Lower leg skin (tissue), 4 donors: ENCODE results near the gene LGR5. TPM values are rescaled to one million over a fixed set of nuclear protein-coding genes. Genes with fewer than 3 reads are reported as not detected.

Experiments
- DNase-seq, 2 donors: peaks; one replicate each; pipeline ENCODE4 v3.0.0-alpha.2; 2019; ENCODE audit warnings: low spot score in 2 of 2
- H3K4me3 ChIP-seq: fragments of 200-600 bp; sonication (generic); 2 replicates; pipeline ENCODE4 v1.5.1; 2017; ENCODE audit warnings: mild to moderate bottlenecking, low read depth; ENCODE audit not compliant: poor library complexity, severe bottlenecking
- POLR2A ChIP-seq, 2 donors: fragments of 450-650 bp; IDR thresholded peaks; one replicate each; pipeline ENCODE4 v1.6.1; 2016 to 2017; ENCODE audit warnings: antibody characterized with exemption in 2 of 2, mild to moderate bottlenecking in 1 of 2, moderate library complexity in 1 of 2
- WGBS, 2 donors: methylation state at CpG; one replicate each; pipeline ENCODE4 v1.1.5; 2018; 5-methylcytosine and 5-hydroxymethylcytosine counted together
- intact Hi-C: fragments of 100-400 bp; cut with DNase I; formaldehyde crosslinking; loops from one replicate; pipeline ENCODE4 v1.15.0; 2023; ENCODE audit warnings: low total_unique reads
- total RNA-seq, 4 donors: library from RNA; depleted of rRNA; stranded (reverse); fragments of >200 nt; gene quantifications; one replicate each; pipeline ENCODE4 v1.1.0, GENCODE V29; 2016
- TF ChIP-seq, protein P1 (sequence below), 3 donors: fragments of 450-650 bp; IDR thresholded peaks; one replicate each; pipeline ENCODE4 v1.5.1; 2016; ENCODE audit warnings: antibody characterized with exemption in 3 of 3, mild to moderate bottlenecking in 3 of 3, moderate library complexity in 2 of 3

Gene LGR5, protein sequence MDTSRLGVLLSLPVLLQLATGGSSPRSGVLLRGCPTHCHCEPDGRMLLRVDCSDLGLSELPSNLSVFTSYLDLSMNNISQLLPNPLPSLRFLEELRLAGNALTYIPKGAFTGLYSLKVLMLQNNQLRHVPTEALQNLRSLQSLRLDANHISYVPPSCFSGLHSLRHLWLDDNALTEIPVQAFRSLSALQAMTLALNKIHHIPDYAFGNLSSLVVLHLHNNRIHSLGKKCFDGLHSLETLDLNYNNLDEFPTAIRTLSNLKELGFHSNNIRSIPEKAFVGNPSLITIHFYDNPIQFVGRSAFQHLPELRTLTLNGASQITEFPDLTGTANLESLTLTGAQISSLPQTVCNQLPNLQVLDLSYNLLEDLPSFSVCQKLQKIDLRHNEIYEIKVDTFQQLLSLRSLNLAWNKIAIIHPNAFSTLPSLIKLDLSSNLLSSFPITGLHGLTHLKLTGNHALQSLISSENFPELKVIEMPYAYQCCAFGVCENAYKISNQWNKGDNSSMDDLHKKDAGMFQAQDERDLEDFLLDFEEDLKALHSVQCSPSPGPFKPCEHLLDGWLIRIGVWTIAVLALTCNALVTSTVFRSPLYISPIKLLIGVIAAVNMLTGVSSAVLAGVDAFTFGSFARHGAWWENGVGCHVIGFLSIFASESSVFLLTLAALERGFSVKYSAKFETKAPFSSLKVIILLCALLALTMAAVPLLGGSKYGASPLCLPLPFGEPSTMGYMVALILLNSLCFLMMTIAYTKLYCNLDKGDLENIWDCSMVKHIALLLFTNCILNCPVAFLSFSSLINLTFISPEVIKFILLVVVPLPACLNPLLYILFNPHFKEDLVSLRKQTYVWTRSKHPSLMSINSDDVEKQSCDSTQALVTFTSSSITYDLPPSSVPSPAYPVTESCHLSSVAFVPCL
- 1 to 10 TPM; 1.1 to 6.3 (median 1.3) TPM for total RNA-seq

DNA sequence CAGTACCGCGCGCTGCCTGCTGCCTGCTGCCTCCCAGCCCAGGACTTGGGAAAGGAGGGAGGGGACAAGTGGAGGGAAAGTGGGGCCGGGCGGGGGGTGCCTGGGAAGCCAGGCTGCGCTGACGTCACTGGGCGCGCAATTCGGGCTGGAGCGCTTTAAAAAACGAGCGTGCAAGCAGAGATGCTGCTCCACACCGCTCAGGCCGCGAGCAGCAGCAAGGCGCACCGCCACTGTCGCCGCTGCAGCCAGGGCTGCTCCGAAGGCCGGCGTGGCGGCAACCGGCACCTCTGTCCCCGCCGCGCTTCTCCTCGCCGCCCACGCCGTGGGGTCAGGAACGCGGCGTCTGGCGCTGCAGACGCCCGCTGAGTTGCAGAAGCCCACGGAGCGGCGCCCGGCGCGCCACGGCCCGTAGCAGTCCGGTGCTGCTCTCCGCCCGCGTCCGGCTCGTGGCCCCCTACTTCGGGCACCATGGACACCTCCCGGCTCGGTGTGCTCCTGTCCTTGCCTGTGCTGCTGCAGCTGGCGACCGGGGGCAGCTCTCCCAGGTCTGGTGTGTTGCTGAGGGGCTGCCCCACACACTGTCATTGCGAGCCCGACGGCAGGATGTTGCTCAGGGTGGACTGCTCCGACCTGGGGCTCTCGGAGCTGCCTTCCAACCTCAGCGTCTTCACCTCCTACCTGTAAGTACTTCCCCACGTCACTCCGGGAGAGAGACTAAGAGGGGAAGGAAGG, at the start of gene LGR5:
Gene LGR5, plus strand, starts transcription at position 186 of the 732 bp plus-strand sequence. Its CDS starts 283 bp downstream, at position 469.
- no peak for TF ChIP-seq POLR2A (IDR thresholded peaks at IDR 0.05)
- TF ChIP-seq, protein P1, sequence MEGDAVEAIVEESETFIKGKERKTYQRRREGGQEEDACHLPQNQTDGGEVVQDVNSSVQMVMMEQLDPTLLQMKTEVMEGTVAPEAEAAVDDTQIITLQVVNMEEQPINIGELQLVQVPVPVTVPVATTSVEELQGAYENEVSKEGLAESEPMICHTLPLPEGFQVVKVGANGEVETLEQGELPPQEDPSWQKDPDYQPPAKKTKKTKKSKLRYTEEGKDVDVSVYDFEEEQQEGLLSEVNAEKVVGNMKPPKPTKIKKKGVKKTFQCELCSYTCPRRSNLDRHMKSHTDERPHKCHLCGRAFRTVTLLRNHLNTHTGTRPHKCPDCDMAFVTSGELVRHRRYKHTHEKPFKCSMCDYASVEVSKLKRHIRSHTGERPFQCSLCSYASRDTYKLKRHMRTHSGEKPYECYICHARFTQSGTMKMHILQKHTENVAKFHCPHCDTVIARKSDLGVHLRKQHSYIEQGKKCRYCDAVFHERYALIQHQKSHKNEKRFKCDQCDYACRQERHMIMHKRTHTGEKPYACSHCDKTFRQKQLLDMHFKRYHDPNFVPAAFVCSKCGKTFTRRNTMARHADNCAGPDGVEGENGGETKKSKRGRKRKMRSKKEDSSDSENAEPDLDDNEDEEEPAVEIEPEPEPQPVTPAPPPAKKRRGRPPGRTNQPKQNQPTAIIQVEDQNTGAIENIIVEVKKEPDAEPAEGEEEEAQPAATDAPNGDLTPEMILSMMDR (IDR thresholded peaks at IDR 0.05) = no peak
- intact Hi-C loops = no loop called here
- peak; percentile 41 to 92 for DNase-seq
- 0% methylated on average over 20 to 57 of the region's 65 CpGs for WGBS, 2 donors
- peak within 1 kb of the TSS; percentile 23 for H3K4me3 ChIP-seq

DNA sequence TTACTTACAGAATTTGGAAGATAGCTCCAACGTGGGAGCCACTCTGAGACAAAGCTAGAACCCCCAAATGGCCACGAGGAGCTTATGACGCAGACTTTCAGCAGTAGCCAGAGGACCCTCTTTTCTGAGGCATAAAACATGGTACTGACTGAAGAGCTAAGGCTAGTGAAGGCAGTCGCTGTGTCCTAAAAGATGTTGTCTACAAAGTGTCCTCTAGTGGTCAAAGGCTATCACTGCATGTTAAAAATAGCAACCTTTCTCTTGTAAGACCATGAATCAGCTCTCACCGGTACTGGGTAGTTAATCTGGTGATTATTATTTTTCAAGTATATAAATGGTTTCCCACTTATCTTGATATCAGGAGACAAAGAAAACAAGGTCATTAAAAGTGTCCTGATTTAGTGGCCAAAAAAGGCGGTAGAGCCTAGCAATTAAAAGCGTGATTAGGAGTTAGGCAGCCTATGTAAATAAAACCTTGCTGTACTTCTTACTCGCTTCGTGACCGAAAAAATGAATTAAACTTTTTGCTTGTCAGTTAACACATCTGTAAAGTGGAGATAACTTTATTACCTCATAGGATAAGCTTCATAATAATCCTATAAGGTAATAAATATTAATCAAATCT, 47.0 kb upstream of the LGR5 start:
- TF ChIP-seq, protein P1 (IDR thresholded peaks at IDR 0.05) = peak in 1 of 3 donors; percentile 53
- TF ChIP-seq POLR2A (IDR thresholded peaks at IDR 0.05) = no peak
- no peak for DNase-seq
- no peak overlapping the region for H3K4me3 ChIP-seq
- intact Hi-C loops = no loop called here
- 44 to 52% methylated on average over 10 of the region's 10 CpGs for WGBS, 2 donors

DNA sequence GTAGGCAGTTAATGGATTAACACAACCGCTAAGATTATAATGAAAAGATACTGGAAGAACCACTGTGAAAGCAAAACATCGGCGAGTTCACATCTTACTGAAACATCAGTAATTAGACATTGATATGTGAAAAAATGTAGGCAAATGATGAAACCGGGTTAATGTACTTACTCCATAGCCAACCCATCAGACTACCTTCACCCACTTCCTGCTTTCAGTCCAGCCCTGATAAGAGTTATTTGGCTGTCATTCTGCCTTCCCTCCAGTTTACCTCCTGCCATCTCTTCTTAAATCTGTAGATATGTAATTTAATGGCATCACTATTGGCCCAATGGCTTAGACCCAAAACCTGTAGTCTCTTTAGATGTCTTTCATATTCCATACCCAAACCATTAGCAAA, 46.0 kb upstream of the LGR5 start:
- intact Hi-C loops = no loop called here
- H3K4me3 ChIP-seq = no peak overlapping the region
- TF ChIP-seq, protein P1 (IDR thresholded peaks at IDR 0.05) = no peak
- no peak for TF ChIP-seq POLR2A (IDR thresholded peaks at IDR 0.05)
- DNase-seq = no peak
- 45 to 92% methylated on average over 4 of the region's 4 CpGs for WGBS, 2 donors

DNA sequence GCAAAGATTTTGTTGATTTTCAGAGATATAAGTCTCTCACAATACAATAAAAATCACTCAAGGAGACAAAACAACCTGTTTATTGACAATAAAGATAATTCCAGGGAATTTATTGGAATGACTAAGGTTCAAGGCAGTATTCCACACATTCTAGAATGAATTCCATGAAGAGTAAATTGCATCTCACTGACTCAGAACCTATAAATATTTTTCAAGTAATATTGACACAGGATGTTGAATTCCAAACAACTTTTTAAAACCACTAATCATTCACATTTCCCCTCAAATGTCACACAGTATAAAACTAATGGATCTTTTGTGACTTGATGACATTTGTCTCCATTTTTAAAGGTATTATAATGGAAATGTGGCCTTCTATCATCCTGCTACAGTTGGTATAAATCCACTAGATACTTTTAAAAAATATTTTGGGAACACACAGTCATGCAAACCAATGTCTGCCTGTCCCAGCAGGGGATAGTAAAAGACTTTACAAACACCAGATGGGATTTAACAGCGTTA, 42.1 kb upstream of the LGR5 start:
- H3K4me3 ChIP-seq = no peak overlapping the region
- TF ChIP-seq, protein P1 (IDR thresholded peaks at IDR 0.05) = no peak
- no peak for TF ChIP-seq POLR2A (IDR thresholded peaks at IDR 0.05)
- WGBS, 2 donors = 61 to 67% methylated on average over 1 of the region's 1 CpG
- DNase-seq = no peak
- intact Hi-C loops = no loop called here

DNA sequence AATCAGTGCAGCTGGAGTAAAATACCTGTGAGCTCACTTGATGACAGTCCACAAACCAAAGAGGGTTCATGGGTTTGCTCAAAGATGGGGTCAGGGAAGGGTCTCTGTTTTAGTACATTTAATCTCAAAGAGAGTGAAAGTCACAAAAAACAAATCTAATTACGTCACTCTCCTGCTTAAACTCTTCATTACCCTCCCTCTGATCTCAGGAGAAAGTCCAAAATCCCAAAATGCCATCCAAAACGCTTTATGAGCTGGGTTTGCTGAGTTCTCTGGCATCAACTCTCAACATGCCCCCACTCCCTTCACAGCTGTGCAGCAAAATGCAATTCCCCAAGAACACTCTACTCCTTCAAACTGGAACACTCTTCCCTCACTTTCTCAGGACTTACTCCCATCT, 40.4 kb upstream of the LGR5 start:
- DNase-seq = no peak
- WGBS, 2 donors = 55 to 68% methylated on average over 2 of the region's 2 CpGs
- intact Hi-C loops = no loop called here
- no peak overlapping the region for H3K4me3 ChIP-seq
- TF ChIP-seq POLR2A (IDR thresholded peaks at IDR 0.05) = no peak
- TF ChIP-seq, protein P1 (IDR thresholded peaks at IDR 0.05) = no peak
